Chondrocyte (in vitro differentiated cells): ENCODE results near the gene TMEM179B. TPM values are rescaled to one million over a fixed set of nuclear protein-coding genes. Genes with fewer than 3 reads are reported as not detected.

ENCODE experiments used
- DNase-seq: peaks from one replicate; pipeline ENCODE4 v3.0.0; 2021; ENCODE audit warnings: mixed read lengths, low spot score
- H3K27ac Mint-ChIP-seq: one replicate; pipeline ENCODE4 v1.8.0; 2021; ENCODE audit warnings: mild to moderate bottlenecking, moderate library complexity, mixed read lengths; ENCODE audit not compliant: unreplicated experiment
- H3K27me3 Mint-ChIP-seq: 2 replicates; pipeline ENCODE4 v1.8.0; 2021; ENCODE audit warnings: low read depth, mixed read lengths
- H3K36me3 Mint-ChIP-seq: 2 replicates; pipeline ENCODE4 v1.8.0; 2021; ENCODE audit warnings: low read depth, mixed read lengths
- H3K4me1 Mint-ChIP-seq: 2 replicates; pipeline ENCODE4 v1.8.0; 2021; ENCODE audit warnings: low read depth, mild to moderate bottlenecking, mixed read lengths
- H3K4me3 Mint-ChIP-seq: one replicate; pipeline ENCODE4 v1.8.0; 2021; ENCODE audit warnings: mild to moderate bottlenecking, moderate library complexity, mixed read lengths; ENCODE audit not compliant: unreplicated experiment
- H3K9me3 Mint-ChIP-seq: 2 replicates; pipeline ENCODE4 v1.8.0; 2021; ENCODE audit warnings: low read depth, mixed read lengths
- CTCF ChIP-seq: fragments of 200-600 bp; sonication (generic); IDR thresholded peaks from 2 replicates; pipeline ENCODE4 v1.5.0; 2021; ENCODE audit warnings: antibody characterized with exemption, mild to moderate bottlenecking, moderate library complexity
- microRNA-seq: library from miRNA; unstranded; fragments of <30 nt; microRNA quantifications from one replicate; pipeline ENCODE4 v1.2.0, GENCODE V29; 2020; ENCODE audit warnings: borderline number of aligned reads
- total RNA-seq: library from RNA; stranded (reverse); gene quantifications from 3 replicates; pipeline ENCODE4 v1.2.1, GENCODE V29; 2021

The TMEM179B gene
- total RNA-seq, 1 donor from 2014 or later = 29.4 TPM

- peak; percentile 12 for TF ChIP-seq CTCF
- H3K9me3 Mint-ChIP-seq = no peaks in the 10 kb centered on the region
- H3K36me3 Mint-ChIP-seq = peaks cover 14% of the 10 kb centered on the region
- no peaks in the 10 kb centered on the region for H3K27me3 Mint-ChIP-seq
- DNase-seq = peak; percentile 99
- peaks cover 34% of the 10 kb centered on the region for H3K4me1 Mint-ChIP-seq
- peak within 1 kb of the TSS; percentile 100 for H3K4me3 Mint-ChIP-seq
- H3K27ac Mint-ChIP-seq = peak within 1 kb of the TSS; percentile 100
These were observed 44.5 kb downstream of the TMEM179B start, which contains the start of gene STX5 for GRCh38 chr11:62831520-62832335. STX5 (minus strand) TSS chr11:62832051; CDS start chr11:62831243, 808 bp downstream.

- H3K27me3 Mint-ChIP-seq = no peaks in the 10 kb centered on the region
- peak within 1 kb of the TSS; percentile 100 for H3K27ac Mint-ChIP-seq
- H3K36me3 Mint-ChIP-seq = peaks cover 8% of the 10 kb centered on the region
- no peaks in the 10 kb centered on the region for H3K9me3 Mint-ChIP-seq
- peaks cover 36% of the 10 kb centered on the region for H3K4me1 Mint-ChIP-seq
- H3K4me3 Mint-ChIP-seq = peak within 1 kb of the TSS; percentile 100
- DNase-seq = no peak
- TF ChIP-seq CTCF = no peak
These were observed 45.4 kb downstream of the TMEM179B start, which contains the start of gene TEX54 for GRCh38 chr11:62832336-62833234. TEX54 (minus strand) TSS chr11:62832841.

GRCh38 chr11:62835336-62835735 is 48.1 kb downstream of the TMEM179B start:
- TF ChIP-seq CTCF = no peak
- no peak for DNase-seq
- no peaks in the 10 kb centered on the region for H3K27me3 Mint-ChIP-seq
- no peak overlapping the region for H3K27ac Mint-ChIP-seq
- no peaks in the 10 kb centered on the region for H3K9me3 Mint-ChIP-seq
- no peak overlapping the region for H3K4me3 Mint-ChIP-seq
- peaks cover 43% of the 10 kb centered on the region for H3K4me1 Mint-ChIP-seq
- peaks cover 5% of the 10 kb centered on the region for H3K36me3 Mint-ChIP-seq

- Mint-ChIP-seq H3K4me1 (peaks cover 28% of the 10 kb centered on the region), H3K9me3 (no peaks in the 10 kb centered on the region), H3K36me3 (peaks cover 5% of the 10 kb centered on the region), H3K27ac (no peak within 1 kb of the TSS), H3K4me3 (no peak within 1 kb of the TSS), H3K27me3 (no peaks in the 10 kb centered on the region)
- no peak for TF ChIP-seq CTCF
- peak; percentile 95 for DNase-seq
These were observed 52.1 kb downstream of the TMEM179B start, which contains the start of gene WDR74 for GRCh38 chr11:62839050-62839945. WDR74 (minus strand) TSS chr11:62839590; CDS start chr11:62839570, 20 bp downstream.

Small RNA genes within 50 kb of the gene (microRNA-seq; reads per million reads assigned to microRNA genes)
- gene MIR6514 (2.8 reads per million), gene MIR6748 (not detected)

Other genes with a start within 250 kb of the TMEM179B start
- gene AHNAK, start 240.6 kb upstream of the TMEM179B start, total RNA-seq = 476 to 526 TPM (median 514 TPM) in 3 replicates
- gene EEF1G, start 213.5 kb upstream of the TMEM179B start, total RNA-seq = 1,000 to 1,202 TPM (median 1,017 TPM) in 3 replicates
- gene TUT1, start 195.9 kb upstream of the TMEM179B start, total RNA-seq = 9.6 to 15.2 TPM (median 11.8 TPM) in 3 replicates
- gene MTA2, start 185.5 kb upstream of the TMEM179B start, total RNA-seq = 81.7 to 89.3 TPM (median 83.0 TPM) in 3 replicates
- 55.2 to 76.6 TPM (median 58.9 TPM) in 3 replicates for gene EML3, start 174.6 kb upstream of the TMEM179B start, total RNA-seq
- 2.4 to 5.8 TPM (median 3.5 TPM) in 3 replicates for gene ROM1, start 174.1 kb upstream of the TMEM179B start, total RNA-seq
- 35.3 to 40.1 TPM (median 37.7 TPM) in 3 replicates for gene B3GAT3, start 165.4 kb upstream of the TMEM179B start, total RNA-seq
- 348 to 394 TPM (median 359 TPM) in 3 replicates for gene GANAB, start 140.8 kb upstream of the TMEM179B start, total RNA-seq
- gene INTS5, start 134.1 kb upstream of the TMEM179B start, total RNA-seq = 17.0 to 18.1 TPM (median 17.2 TPM) in 3 replicates
- 39.0 to 61.1 TPM (median 47.5 TPM) in 3 replicates for gene C11orf98, start 122.2 kb upstream of the TMEM179B start, total RNA-seq
- gene CSKMT, start 122.1 kb upstream of the TMEM179B start, total RNA-seq = 7.8 to 8.4 TPM (median 8.4 TPM) in 3 replicates
- 4.8 to 5.7 TPM (median 5.5 TPM) in 3 replicates for gene UQCC3, start 115.7 kb upstream of the TMEM179B start, total RNA-seq
- gene LBHD1, start 115.1 kb upstream of the TMEM179B start, total RNA-seq = 2.8 to 8.3 TPM (median 4.2 TPM) in 3 replicates
- gene UBXN1, start 108.3 kb upstream of the TMEM179B start, total RNA-seq = 72.0 to 82.2 TPM (median 81.6 TPM) in 3 replicates
- 0.20 to 0.51 TPM (median 0.21 TPM) in 3 replicates for gene LRRN4CL, start 97.9 kb upstream of the TMEM179B start, total RNA-seq
- 36.6 to 76.0 TPM (median 43.2 TPM) in 3 replicates for gene BSCL2, start 80.0 kb upstream of the TMEM179B start, total RNA-seq
- gene GNG3, start 79.7 kb upstream of the TMEM179B start, total RNA-seq = not detected in 3 replicates
- gene HNRNPUL2, start 59.9 kb upstream of the TMEM179B start, total RNA-seq = 43.6 to 53.8 TPM (median 45.6 TPM) in 3 replicates
- 33.0 to 36.8 TPM (median 36.7 TPM) in 3 replicates for gene TTC9C, start 58.9 kb upstream of the TMEM179B start, total RNA-seq
- gene ZBTB3, start 33.2 kb upstream of the TMEM179B start, total RNA-seq = 10.2 to 13.0 TPM (median 11.3 TPM) in 3 replicates
- 75.9 to 77.8 TPM (median 77.0 TPM) in 3 replicates for gene POLR2G, start 25.8 kb upstream of the TMEM179B start, total RNA-seq
- gene TAF6L, start 16.0 kb upstream of the TMEM179B start, total RNA-seq = 18.8 to 31.0 TPM (median 21.4 TPM) in 3 replicates
- gene TMEM223, start 4.6 kb downstream of the TMEM179B start, total RNA-seq = 11.4 to 16.2 TPM (median 14.7 TPM) in 3 replicates
- 51.3 to 69.5 TPM (median 52.4 TPM) in 3 replicates for gene NXF1, start 18.0 kb downstream of the TMEM179B start, total RNA-seq
- gene STX5, start 44.6 kb downstream of the TMEM179B start, total RNA-seq = 44.0 to 52.2 TPM (median 45.5 TPM) in 3 replicates
- 0.65 TPM in 1 of 3 replicates, not detected in the others for gene TEX54, start 45.4 kb downstream of the TMEM179B start, total RNA-seq
- gene WDR74, start 52.2 kb downstream of the TMEM179B start, total RNA-seq = 26.4 to 27.9 TPM (median 27.3 TPM) in 3 replicates
- 125 to 380 TPM (median 374 TPM) in 3 replicates for gene SLC3A2, start 93.5 kb downstream of the TMEM179B start, total RNA-seq
- gene CHRM1, start 134.0 kb downstream of the TMEM179B start, total RNA-seq = not detected in 3 replicates
- not detected in 3 replicates for gene SLC22A6, start 197.6 kb downstream of the TMEM179B start, total RNA-seq
- not detected in 3 replicates for gene SLC22A8, start 228.4 kb downstream of the TMEM179B start, total RNA-seq